HUES48 (cell line): ENCODE data around the gene TANGO6.

Experiments
- H3K27ac ChIP-seq: one replicate; pipeline ENCODE4 v1.7.0; 2013; ENCODE audit warnings: low read depth, low read length, inconsistent platforms
- H3K27me3 ChIP-seq: 2 replicates; pipeline ENCODE4 v1.6.1; 2013; ENCODE audit warnings: mild to moderate bottlenecking, low read length; ENCODE audit not compliant: control insufficient read depth, insufficient read depth
- H3K36me3 ChIP-seq: 2 replicates; pipeline ENCODE4 v1.6.1; 2013; ENCODE audit warnings: low read length; ENCODE audit not compliant: control insufficient read depth, insufficient read depth
- H3K4me1 ChIP-seq: 2 replicates; pipeline ENCODE4 v1.6.1; 2013; ENCODE audit warnings: mild to moderate bottlenecking, low read length; ENCODE audit not compliant: control insufficient read depth, insufficient read depth
- H3K4me3 ChIP-seq: 2 replicates; pipeline ENCODE4 v1.5.1; 2013; ENCODE audit warnings: mild to moderate bottlenecking, low read depth, low read length
- H3K9ac ChIP-seq: 2 replicates; pipeline ENCODE4 v1.6.1; 2013; ENCODE audit warnings: mild to moderate bottlenecking, low read depth, low read length, moderate library complexity
- H3K9me3 ChIP-seq: 2 replicates; pipeline ENCODE4 v1.6.1; 2013; ENCODE audit warnings: low read length; ENCODE audit not compliant: control insufficient read depth, insufficient read depth

TANGO6 gene

DNA sequence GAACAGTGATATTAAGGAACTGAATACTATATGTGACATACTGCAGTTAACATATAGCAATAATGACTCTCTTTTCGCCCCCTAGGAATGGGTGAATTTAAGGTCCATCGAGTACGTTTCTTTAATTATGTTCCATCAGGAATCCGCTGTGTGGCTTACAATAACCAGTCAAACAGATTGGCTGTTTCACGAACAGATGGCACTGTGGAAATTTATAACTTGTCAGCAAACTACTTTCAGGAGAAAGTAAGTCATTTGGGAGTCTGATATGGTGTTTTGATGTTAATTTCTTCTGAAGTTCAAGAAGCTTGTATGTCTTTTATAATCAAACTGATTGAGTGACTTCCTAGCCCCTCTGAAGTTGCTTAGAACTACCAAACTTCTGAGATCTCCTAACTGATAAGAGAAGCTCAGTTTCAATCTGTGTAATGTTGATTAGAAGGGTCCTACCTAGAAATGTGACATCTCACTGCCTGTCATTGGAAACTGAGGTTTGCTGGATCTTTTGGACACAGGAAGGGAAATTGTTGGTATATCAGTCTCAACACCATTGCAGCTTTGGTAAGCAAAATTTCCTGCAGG, 290.1 kb downstream of the TANGO6 start:
- Histone ChIP-seq H3K27ac (no peak overlapping the region), H3K27me3 (no peaks in the 10 kb centered on the region), H3K4me3 (peak overlapping the region; percentile 96), H3K9ac (no peak overlapping the region), H3K4me1 (peaks cover 20% of the 10 kb centered on the region), H3K36me3 (peaks cover 42% of the 10 kb centered on the region), H3K9me3 (no peaks in the 10 kb centered on the region)
